Measurements from ENCODE around the gene P2RX4. TPM values are rescaled to one million over a fixed set of nuclear protein-coding genes. Genes with fewer than 3 reads are reported as not detected.

The P2RX4 gene
- total and polyA plus RNA-seq, 2 donors = 14.4 to 15.2 TPM

DNA sequence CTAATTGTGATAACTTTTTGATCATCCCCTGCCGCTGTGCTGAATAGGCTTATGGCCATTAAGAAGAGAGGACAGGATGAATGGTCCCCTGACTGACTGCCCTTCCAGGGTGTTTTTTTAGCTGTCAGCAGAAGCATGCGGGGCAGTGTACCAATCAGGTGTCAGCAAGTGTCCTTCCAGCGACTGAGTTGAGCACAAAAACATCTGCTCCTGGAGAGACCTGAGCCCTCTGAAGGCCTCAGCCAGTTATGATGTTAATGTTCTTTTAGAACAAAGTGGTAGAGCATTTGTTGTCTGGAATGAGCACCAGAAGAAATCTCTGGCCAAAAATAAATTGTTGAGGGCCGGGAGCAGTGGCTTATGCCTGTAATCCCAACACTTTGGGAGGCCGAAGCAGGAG lies 39.8 kb upstream of the P2RX4 start:
- Histone ChIP-seq H3K27ac (ENCODE audit: low read depth in 1 of 2, low read length in 1 of 2) (no peak overlapping the region), H3K4me3 (ENCODE audit: low read length in 2 of 2) (no peak overlapping the region), H3K27me3 (ENCODE audit: control insufficient read depth in 2 of 2, insufficient read depth in 1 of 2, low read length in 1 of 2) (no peaks in the 10 kb centered on the region), H3K4me1 (ENCODE audit: control insufficient read depth in 2 of 2, insufficient read depth in 2 of 2, low read length in 2 of 2) (no peaks in the 10 kb centered on the region), H3K36me3 (ENCODE audit: control insufficient read depth in 2 of 2, insufficient read depth in 2 of 2, low read length in 1 of 2) (no peaks in the 10 kb centered on the region), H3K9me3 (ENCODE audit: control insufficient read depth in 2 of 2, insufficient read depth in 1 of 2, low read length in 1 of 2) (no peaks in the 10 kb centered on the region)
- 96% methylated on average over 5 of the region's 5 CpGs for WGBS
- DNase-seq (ENCODE audit: low read depth in 6 of 9, low spot score in 9 of 9) = no peak

DNA sequence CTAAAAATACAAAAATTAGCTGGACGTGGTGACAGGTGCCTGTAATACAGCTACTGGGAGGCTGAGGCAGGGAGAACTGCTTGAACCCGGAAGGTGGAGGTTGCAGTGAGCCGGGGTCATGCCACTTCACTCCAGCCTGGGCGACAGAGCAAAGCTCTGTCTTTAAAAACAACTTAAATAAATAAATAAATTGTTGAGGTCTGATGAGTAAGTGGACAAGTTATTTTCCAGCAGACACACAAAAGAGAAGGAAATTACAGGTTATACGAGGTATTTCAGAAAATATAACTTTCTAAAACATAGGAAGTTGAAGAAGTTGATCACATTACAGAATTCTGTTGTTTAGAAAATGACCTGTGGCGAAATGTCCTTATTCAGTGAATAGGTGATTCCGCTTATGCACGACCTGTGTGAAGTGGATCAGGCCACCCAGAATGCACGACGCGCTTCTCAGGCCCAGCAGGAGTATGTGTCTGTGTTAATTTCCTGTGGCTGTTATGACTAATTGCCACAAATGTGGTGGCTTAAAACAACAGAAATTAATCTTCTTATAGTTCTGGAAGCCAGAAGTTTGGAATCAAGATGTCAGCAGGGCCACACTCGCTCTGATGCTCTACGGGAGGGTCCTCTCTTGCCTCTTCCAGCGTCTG lies 39.2 kb upstream of the P2RX4 start:
- no peaks in the 10 kb centered on the region for H3K36me3 ChIP-seq (ENCODE audit: control insufficient read depth in 2 of 2, insufficient read depth in 2 of 2, low read length in 1 of 2)
- 96% methylated on average over 14 of the region's 14 CpGs for WGBS
- no peak overlapping the region for H3K27ac ChIP-seq (ENCODE audit: low read depth in 1 of 2, low read length in 1 of 2)
- H3K9me3 ChIP-seq (ENCODE audit: control insufficient read depth in 2 of 2, insufficient read depth in 1 of 2, low read length in 1 of 2) = no peaks in the 10 kb centered on the region
- DNase-seq (ENCODE audit: low read depth in 6 of 9, low spot score in 9 of 9) = no peak
- no peaks in the 10 kb centered on the region for H3K27me3 ChIP-seq (ENCODE audit: control insufficient read depth in 2 of 2, insufficient read depth in 1 of 2, low read length in 1 of 2)
- H3K4me1 ChIP-seq (ENCODE audit: control insufficient read depth in 2 of 2, insufficient read depth in 2 of 2, low read length in 2 of 2) = no peaks in the 10 kb centered on the region
- no peak overlapping the region for H3K4me3 ChIP-seq (ENCODE audit: low read length in 2 of 2)

DNA sequence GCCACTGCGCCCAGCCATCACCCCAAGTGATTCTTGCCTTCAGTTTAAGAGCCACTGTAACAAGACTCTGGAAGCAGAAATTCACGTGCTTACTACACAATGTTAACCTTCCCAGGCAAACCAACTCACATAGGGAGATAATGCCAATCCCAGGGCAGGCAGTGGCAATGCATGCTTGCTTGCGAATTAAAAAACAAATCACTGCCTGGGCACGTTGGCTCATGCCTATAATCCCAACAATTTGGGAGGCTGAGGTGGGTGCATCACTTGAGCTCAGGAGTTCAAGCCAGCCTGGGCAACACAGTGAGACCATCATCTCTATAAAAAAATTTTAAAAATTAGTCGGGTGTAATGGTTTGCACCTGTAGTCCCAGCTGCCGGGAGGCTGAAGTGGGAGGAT lies 37.8 kb upstream of the P2RX4 start:
- Histone ChIP-seq H3K27ac (ENCODE audit: low read depth in 1 of 2, low read length in 1 of 2) (no peak overlapping the region), H3K9me3 (ENCODE audit: control insufficient read depth in 2 of 2, insufficient read depth in 1 of 2, low read length in 1 of 2) (no peaks in the 10 kb centered on the region), H3K36me3 (ENCODE audit: control insufficient read depth in 2 of 2, insufficient read depth in 2 of 2, low read length in 1 of 2) (no peaks in the 10 kb centered on the region), H3K4me1 (ENCODE audit: control insufficient read depth in 2 of 2, insufficient read depth in 2 of 2, low read length in 2 of 2) (no peaks in the 10 kb centered on the region), H3K27me3 (ENCODE audit: control insufficient read depth in 2 of 2, insufficient read depth in 1 of 2, low read length in 1 of 2) (no peaks in the 10 kb centered on the region), H3K4me3 (ENCODE audit: low read length in 2 of 2) (no peak overlapping the region)
- no peak for DNase-seq (ENCODE audit: low read depth in 6 of 9, low spot score in 9 of 9)
- 98% methylated on average over 6 of the region's 6 CpGs for WGBS

DNA sequence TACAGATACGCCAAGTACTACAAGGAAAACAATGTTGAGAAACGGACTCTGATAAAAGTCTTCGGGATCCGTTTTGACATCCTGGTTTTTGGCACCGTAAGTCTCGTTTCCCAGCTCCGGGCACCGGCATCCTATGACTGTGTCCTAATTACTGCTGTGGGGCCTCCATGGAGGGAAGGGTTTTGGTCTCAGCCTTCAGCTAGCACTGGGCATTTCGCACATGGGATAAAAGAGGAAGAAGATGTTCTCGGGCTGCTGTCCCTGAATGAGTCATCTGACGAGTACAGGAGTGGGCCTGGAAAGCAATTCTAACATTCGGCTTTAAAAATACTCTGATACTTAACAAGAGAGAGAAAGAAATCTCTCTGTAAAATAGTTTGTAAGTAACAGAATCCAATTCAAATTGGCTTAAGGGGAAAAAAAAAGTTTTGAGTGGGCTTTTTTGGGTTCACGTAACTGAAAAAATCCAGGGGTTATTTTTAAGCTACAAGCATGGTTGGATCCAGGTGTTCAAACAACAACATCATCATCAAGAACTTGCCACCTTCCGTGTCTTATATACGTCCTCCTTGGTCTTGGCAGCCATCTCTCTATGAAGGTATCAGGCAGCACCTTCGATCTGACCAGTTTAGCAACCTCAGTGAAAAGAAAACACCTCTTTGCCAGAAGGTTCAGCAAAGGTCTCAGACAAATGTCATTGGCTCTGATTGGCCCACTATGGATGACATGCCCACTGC lies 34.4 kb upstream of the P2RX4 start:
- no peaks in the 10 kb centered on the region for H3K4me1 ChIP-seq (ENCODE audit: control insufficient read depth in 2 of 2, insufficient read depth in 2 of 2, low read length in 2 of 2)
- no peak overlapping the region for H3K27ac ChIP-seq (ENCODE audit: low read depth in 1 of 2, low read length in 1 of 2)
- no peaks in the 10 kb centered on the region for H3K9me3 ChIP-seq (ENCODE audit: control insufficient read depth in 2 of 2, insufficient read depth in 1 of 2, low read length in 1 of 2)

DNA sequence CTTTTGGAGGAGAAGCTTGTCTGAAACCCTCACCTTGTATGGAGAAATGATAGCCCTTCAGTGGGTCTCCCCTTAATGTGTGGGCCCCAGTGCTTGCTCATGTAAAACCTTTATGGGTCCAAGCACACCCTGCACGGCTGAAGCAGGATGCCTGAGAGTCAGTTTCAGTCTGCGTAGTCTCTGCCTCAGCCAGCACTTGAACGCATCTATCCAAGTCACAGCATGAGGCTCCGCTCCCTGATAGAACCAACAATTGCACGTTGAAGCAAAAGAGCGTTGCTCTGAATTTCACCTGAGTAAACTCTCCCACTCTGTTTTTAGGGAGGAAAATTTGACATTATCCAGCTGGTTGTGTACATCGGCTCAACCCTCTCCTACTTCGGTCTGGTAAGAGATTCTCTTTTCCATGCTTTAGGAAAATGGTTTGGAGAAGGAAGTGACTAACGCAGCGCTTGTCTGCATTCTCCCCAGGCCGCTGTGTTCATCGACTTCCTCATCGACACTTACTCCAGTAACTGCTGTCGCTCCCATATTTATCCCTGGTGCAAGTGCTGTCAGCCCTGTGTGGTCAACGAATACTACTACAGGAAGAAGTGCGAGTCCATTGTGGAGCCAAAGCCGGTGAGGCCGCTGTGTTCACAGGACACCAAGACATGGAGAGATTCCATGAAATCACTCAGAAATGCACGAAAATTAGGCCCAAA lies 33.0 kb upstream of the P2RX4 start:
- Histone ChIP-seq H3K4me1 (ENCODE audit: control insufficient read depth in 2 of 2, insufficient read depth in 2 of 2, low read length in 2 of 2) (no peaks in the 10 kb centered on the region), H3K9me3 (ENCODE audit: control insufficient read depth in 2 of 2, insufficient read depth in 1 of 2, low read length in 1 of 2) (no peaks in the 10 kb centered on the region), H3K36me3 (ENCODE audit: control insufficient read depth in 2 of 2, insufficient read depth in 2 of 2, low read length in 1 of 2) (no peaks in the 10 kb centered on the region), H3K27ac (ENCODE audit: low read depth in 1 of 2, low read length in 1 of 2) (no peak overlapping the region), H3K27me3 (ENCODE audit: control insufficient read depth in 2 of 2, insufficient read depth in 1 of 2, low read length in 1 of 2) (no peaks in the 10 kb centered on the region), H3K4me3 (ENCODE audit: low read length in 2 of 2) (no peak overlapping the region)
- no peak for DNase-seq (ENCODE audit: low read depth in 6 of 9, low spot score in 9 of 9)
- 97% methylated on average over 19 of the region's 19 CpGs for WGBS

More for the DNA sequence above, 34.4 kb upstream of the P2RX4 start:
- WGBS = 93% methylated on average over 16 of the region's 16 CpGs
- Histone ChIP-seq H3K27me3 (ENCODE audit: control insufficient read depth in 2 of 2, insufficient read depth in 1 of 2, low read length in 1 of 2) (no peaks in the 10 kb centered on the region), H3K4me3 (ENCODE audit: low read length in 2 of 2) (no peak overlapping the region), H3K36me3 (ENCODE audit: control insufficient read depth in 2 of 2, insufficient read depth in 2 of 2, low read length in 1 of 2) (no peaks in the 10 kb centered on the region)
- DNase-seq (ENCODE audit: low read depth in 6 of 9, low spot score in 9 of 9) = no peak

DNA sequence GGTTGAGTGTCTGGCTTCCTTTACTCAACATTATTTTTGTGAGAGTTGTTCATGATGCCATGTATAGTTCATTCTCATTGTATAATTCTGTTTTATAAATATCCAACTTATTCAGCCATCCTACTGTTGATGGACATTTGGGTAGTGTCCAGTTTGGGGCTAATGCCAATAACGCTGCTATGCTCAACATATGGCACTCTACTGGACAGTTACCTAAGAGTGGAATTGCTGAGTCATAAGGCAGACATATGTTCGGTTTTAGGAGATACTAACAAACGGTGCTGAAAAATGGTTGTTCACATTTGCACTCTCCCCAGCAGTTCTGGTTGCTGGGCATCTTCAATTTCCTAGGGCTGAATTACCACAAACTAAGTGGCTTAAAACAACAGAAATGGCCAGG lies 28.7 kb upstream of the P2RX4 start:
- Histone ChIP-seq H3K9me3 (ENCODE audit: control insufficient read depth in 2 of 2, insufficient read depth in 1 of 2, low read length in 1 of 2) (no peaks in the 10 kb centered on the region), H3K4me3 (ENCODE audit: low read length in 2 of 2) (no peak overlapping the region), H3K27ac (ENCODE audit: low read depth in 1 of 2, low read length in 1 of 2) (no peak overlapping the region), H3K4me1 (ENCODE audit: control insufficient read depth in 2 of 2, insufficient read depth in 2 of 2, low read length in 2 of 2) (no peaks in the 10 kb centered on the region), H3K36me3 (ENCODE audit: control insufficient read depth in 2 of 2, insufficient read depth in 2 of 2, low read length in 1 of 2) (peaks cover 0 to 2% of the 10 kb centered on the region in 2 donors), H3K27me3 (ENCODE audit: control insufficient read depth in 2 of 2, insufficient read depth in 1 of 2, low read length in 1 of 2) (no peaks in the 10 kb centered on the region)
- 97% methylated on average over 3 of the region's 3 CpGs for WGBS
- DNase-seq (ENCODE audit: low read depth in 6 of 9, low spot score in 9 of 9) = no peak

DNA sequence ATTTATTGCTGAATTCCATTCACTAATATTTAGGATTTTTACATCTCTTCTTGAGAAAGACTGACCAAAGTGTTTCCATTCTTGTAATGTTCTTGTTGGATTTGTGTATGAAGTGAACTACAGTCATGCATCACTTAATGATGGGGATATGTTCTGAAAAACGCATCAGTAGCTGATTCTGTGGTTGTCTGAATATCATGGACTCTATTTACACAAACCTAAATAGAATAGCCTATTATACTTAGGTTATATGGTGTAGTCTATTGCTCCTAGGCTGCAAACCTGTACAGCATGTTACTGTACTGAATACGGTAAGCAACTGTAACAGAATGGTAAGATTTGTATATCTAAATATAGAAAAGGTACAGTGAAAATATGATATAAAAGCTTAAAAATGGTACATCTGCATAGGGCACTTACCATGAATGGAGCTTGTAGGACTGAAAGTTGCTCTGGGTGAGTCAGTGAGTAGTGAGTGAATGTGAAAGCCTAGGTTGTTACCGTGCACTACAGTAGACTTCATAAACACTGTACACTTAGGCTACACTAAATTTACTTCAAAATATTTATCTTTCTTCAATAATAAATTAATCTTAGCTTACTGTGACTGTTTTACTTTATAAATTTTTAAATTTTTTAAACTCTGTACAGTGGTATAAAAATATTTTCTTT lies 27.6 kb upstream of the P2RX4 start:
- 94% methylated on average over 3 of the region's 3 CpGs for WGBS
- no peaks in the 10 kb centered on the region for H3K4me1 ChIP-seq (ENCODE audit: control insufficient read depth in 2 of 2, insufficient read depth in 2 of 2, low read length in 2 of 2)
- no peak overlapping the region for H3K27ac ChIP-seq (ENCODE audit: low read depth in 1 of 2, low read length in 1 of 2)
- H3K36me3 ChIP-seq (ENCODE audit: control insufficient read depth in 2 of 2, insufficient read depth in 2 of 2, low read length in 1 of 2) = peaks cover 0 to 2% of the 10 kb centered on the region in 2 donors
- no peak for DNase-seq (ENCODE audit: low read depth in 6 of 9, low spot score in 9 of 9)
- H3K4me3 ChIP-seq (ENCODE audit: low read length in 2 of 2) = no peak overlapping the region
- no peaks in the 10 kb centered on the region for H3K27me3 ChIP-seq (ENCODE audit: control insufficient read depth in 2 of 2, insufficient read depth in 1 of 2, low read length in 1 of 2)
- H3K9me3 ChIP-seq (ENCODE audit: control insufficient read depth in 2 of 2, insufficient read depth in 1 of 2, low read length in 1 of 2) = no peaks in the 10 kb centered on the region

DNA sequence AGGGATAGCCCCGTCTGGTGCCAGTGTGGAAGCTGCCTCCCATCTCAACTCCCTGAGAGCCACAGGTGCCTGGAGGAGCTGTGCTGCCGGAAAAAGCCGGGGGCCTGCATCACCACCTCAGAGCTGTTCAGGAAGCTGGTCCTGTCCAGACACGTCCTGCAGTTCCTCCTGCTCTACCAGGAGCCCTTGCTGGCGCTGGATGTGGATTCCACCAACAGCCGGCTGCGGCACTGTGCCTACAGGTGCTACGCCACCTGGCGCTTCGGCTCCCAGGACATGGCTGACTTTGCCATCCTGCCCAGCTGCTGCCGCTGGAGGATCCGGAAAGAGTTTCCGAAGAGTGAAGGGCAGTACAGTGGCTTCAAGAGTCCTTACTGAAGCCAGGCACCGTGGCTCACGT lies 25.5 kb upstream of the P2RX4 start:
- 95% methylated on average over 15 of the region's 15 CpGs for WGBS
- Histone ChIP-seq H3K27ac (ENCODE audit: low read depth in 1 of 2, low read length in 1 of 2) (no peak overlapping the region), H3K4me3 (ENCODE audit: low read length in 2 of 2) (no peak overlapping the region), H3K9me3 (ENCODE audit: control insufficient read depth in 2 of 2, insufficient read depth in 1 of 2, low read length in 1 of 2) (no peaks in the 10 kb centered on the region), H3K27me3 (ENCODE audit: control insufficient read depth in 2 of 2, insufficient read depth in 1 of 2, low read length in 1 of 2) (no peaks in the 10 kb centered on the region), H3K4me1 (ENCODE audit: control insufficient read depth in 2 of 2, insufficient read depth in 2 of 2, low read length in 2 of 2) (no peaks in the 10 kb centered on the region), H3K36me3 (ENCODE audit: control insufficient read depth in 2 of 2, insufficient read depth in 2 of 2, low read length in 1 of 2) (peaks cover 0 to 2% of the 10 kb centered on the region in 2 donors)
- no peak for DNase-seq (ENCODE audit: low read depth in 6 of 9, low spot score in 9 of 9)
